ENCODE results near the gene VAV2.

DNA sequence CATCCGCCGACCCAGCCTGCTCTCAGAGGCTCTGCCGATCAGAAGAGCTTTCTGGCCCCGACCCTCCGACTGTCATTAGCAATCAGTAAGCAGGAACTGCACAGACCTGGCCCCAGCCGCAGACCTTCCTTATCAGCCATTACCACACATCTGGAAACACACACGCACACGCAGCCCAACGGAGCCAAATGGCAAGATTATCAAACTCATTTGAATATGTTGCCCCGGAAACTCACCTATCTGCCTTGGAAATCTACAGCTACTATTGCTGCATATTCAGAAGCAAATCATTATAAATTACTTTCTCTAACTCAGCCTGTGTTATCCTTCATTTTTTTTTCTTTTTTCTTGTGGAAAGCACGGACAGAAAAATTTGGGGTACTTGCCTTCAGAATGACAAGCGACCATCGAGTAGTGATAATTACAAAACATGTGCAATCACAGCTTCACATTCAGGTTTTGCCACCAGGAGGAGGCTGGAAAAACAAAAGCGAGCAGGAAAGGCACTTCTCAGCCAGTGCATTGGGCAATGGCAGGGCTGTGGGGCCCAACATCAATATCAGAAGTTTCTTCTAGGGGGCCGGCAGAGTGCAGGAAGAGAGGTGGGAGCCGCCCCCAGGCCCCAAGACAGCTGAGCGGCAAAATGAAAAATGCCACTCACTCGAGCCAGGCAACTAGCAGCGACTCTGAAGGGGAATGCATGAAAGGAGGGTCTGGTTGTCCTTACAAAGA, 122.3 kb downstream of the VAV2 start:
- TF ChIP-seq CTCF (IDR thresholded peaks at IDR 0.05) (no peak), POLR2A (IDR thresholded peaks at IDR 0.05) (no peak)

Measured in uterus (tissue), 2 donors.